HG03575 (cell line): ENCODE results near the gene PRR4.

Experiments used
- ATAC-seq: cut with Tn5 transposase; IDR thresholded peaks from one replicate; pipeline ENCODE4 v1.9.1; 2021; ENCODE audit not compliant: unreplicated experiment, insufficient number of reproducible peaks, low FRiP score; ENCODE audit errors: extremely low read depth

Gene PRR4, protein sequence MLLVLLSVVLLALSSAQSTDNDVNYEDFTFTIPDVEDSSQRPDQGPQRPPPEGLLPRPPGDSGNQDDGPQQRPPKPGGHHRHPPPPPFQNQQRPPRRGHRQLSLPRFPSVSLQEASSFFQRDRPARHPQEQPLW

DNA sequence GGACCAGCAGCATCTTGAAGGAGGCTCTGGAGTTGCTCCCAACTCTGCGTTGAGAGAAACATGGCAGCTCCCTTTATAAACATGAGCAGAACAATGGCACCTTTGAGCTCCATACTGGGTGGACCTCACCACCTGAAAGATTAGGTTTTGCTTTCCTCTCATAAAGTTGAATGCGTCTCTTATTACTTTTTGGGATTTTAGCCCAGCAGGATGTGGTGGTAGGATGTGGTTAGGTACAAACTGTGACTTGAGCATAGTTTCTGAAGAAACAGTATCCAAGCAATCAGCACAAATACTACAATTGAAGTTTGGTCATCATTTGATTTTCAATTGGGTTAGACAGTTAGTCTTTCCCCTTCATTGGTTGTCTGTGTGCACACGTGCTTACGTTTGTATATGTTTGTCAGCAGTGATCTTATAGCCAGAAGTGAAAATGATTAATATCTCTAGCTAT is at the start of gene PRR4:
Gene PRR4 (minus strand): TSS at position 51 of the 454 bp plus-strand sequence. CDS start 38 bp downstream, at position 13.
- no peak for ATAC-seq

DNA sequence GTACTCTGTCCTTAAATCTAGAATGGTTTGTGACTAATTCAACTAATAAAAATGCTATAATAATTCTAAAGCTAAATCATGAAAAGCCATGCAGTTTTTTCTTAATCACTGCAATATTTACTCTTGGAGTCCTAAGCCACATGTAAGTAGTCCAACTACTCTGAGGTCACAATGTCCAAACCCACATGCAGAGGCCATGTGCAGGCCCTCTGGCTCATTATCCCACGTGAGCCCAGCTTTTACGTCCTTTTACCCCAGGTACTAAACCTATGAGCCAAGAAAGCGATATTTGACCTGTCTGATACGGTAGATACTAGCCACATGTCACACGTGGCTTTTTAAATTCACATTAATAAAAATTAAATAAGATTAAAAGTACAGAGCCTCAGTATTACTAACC is 47.6 kb upstream of the PRR4 start:
- ATAC-seq, result no peak

DNA sequence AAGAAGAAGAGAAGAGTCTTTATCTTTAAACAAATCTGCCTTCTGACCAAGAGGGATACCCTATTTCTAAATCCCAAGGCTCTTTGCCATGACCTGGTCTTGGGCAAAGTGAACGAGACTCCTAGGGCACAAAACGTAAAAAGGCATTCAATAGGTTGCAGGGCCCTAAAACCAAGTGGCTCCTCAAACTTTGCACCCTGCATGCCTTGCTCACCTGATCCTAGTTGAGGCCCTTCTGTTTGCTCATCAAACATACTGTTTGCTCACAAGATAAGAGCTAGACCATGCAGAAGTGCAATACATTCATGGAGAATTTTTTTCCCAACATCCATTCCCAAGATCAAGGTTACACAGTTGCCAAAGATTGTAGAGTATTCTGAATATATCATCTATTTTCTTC is 42.7 kb upstream of the PRR4 start:
- ATAC-seq, result no peak

DNA sequence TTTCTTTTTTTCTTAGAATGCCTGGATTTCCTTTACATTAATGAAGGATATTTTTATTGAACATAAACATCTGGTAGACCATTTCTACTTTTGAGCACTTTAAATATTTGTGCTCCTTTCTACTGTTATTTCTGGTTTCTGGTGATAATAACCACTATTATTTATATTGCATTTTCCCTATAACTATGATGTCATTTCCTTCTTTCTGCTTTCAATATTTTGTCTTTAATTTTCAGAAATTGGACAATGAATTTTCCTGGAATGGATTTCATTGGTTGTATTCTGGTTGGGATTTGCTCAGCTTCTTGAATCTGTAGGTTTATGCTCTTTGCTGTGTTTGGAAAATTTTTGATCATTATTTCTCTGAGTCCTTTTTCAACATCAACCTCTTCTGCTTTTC is 40.0 kb upstream of the PRR4 start:
- no peak for ATAC-seq

DNA sequence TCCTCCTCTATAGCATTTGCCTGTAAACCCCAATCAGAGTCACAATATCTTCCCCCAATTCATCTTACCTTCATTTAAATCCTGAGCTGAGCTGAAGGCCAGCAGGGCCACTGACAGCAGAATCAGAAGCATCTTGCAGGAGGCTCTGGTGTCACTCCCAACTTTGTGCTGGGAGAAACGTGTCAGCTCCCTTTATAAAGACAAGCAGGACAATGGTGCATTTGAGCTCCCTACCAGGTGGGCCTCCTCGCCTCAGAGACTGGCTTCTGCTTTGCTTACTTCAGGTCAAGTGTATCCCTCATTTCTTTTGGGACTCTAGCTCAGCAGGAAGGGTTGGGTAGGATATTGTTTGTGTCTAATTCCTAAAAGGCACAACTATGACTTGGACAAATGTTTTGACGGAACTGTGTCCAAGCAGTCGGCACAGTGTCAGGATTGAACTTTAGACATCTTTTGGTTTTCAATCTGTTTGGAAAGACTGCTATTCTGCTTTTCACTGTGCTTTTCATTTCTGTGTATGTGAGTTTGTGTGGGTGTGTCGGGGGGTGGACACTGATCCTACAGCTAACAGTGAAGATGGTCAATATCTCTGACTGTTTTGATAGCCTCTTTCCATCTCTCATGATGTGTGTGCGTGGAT is 34.9 kb upstream of the PRR4 start, which contains the start of gene PRH1:
Gene PRH1 (minus strand): TSS at position 170 of the 640 bp plus-strand sequence. CDS start 38 bp downstream, at position 132.
- no peak for ATAC-seq

DNA sequence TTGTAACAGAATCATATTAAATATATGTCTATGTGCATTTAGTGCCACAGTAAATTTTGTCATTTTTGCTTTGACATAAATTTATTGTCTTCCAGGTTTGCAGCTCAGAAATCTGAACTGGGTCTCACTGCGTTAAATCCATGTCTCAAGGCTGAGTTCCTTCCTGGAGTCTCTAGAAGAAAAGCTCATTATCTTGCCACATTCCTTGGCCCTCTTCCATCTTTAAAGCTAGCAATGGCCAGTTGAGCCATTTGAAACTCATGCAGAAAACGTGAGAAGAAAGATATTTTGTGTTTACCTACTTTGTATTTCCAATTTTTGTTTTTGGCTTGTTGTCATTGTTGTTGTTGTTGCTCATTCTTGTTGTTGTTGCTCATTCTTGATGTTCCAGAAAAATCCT is 24.1 kb upstream of the PRR4 start:
- no peak for ATAC-seq

DNA sequence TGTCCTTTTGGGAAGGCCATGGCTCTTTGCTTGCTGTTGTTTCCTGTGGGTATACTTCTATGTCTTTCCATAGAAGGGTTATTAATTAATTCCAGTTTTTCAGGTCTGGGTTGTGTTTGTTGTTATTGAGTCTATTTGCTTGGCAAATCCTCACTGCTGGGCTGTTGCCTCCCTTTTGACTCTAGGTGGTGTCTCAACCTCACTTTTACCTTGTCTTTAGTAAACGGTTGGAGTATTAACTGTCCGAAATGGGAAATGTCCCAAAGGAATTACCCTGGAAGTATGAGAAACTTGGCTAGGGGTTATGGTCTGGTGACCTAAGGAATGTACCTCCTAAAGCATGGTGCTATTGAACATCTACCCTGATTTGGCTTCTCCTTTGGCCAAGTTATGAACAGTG is 18.1 kb upstream of the PRR4 start:
- no peak for ATAC-seq

DNA sequence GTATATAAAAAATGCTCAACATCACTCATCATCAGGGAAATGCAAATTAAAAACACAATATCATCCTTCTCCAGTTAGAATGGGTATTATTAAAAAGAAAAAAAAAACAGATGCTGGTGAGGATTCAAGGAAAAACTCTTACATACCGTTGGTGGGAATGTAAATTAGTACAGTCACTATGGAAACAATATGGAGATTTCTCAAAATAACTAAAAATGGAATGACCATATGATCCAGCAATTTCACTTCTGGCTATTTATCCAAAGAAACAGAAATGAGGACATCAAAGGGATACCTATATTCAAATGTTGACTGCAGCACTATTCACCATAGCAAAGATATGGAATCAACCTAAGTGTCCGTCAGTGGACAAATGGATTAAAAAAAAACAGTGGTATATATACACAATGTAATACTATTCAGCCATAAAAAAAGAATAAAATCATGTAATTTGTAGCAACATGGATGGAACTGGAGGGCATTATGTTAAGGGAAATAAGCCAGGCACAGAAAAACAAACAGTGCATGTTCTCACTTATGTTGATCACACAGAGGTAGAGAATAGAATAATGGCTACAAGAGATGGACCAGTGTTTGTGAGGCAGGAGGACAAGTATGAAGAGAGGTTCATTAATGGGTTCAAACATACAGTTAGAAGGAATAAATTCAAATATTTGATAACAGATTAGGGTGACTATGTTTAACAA is 14.4 kb upstream of the PRR4 start:
- ATAC-seq, result no peak

DNA sequence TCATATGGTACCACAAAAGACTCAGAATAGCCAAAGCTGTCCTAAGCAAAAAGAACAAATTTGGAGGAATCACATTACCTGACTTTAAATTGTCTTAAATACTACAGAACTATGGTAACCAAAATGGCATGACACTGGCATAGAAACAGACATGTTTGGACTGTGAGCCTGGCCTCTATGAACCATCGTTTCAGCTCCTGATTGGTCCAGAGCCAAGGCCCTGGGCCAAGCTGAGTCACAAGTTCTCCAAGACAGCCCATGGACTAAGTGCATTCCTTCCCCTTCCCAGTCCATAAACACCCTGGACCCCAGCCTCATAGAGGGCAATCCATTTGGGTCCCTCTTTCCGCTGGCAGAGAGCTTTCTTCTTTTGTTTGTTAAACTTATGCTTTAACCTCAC is 12.1 kb upstream of the PRR4 start:
- no peak for ATAC-seq

DNA sequence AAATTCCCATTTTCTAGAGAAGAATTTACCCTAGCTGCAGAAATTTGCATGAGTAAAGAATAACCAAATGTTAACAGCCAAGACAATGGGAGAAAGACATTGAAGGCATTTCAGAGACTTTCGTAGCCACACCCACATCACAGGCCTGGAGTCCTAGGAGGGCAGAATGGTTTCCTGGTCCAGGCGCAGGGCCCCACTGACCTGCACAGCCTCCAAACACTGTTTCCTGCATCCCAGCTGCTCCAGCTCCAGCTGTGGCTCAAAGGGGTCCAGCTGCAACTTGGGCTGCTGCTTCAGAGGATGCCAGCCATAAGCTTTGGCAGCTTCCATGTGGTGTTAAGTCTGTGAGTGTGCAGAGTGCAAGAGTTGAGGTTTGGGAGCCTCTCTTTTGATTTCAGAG is 6.5 kb upstream of the PRR4 start:
- ATAC-seq, result no peak

DNA sequence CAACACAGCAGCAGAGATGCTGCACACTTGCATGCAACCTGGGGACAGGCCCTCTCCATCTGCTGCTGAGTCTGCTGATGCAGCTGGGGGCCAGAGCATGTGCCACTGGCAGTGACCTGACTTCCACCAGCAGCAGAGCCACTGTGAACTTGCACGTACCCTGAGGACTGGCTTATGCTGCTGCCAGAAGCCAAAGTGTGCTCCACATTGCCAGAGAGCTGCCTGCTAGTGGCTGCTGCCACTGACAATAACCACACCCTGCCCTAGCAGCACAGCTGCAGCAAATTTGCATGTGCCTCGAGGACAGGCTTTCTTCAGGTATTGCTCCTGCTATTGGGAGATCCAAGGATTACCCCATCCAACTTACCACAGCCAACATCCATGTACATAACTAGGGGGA is 4.5 kb upstream of the PRR4 start:
- ATAC-seq, result no peak

DNA sequence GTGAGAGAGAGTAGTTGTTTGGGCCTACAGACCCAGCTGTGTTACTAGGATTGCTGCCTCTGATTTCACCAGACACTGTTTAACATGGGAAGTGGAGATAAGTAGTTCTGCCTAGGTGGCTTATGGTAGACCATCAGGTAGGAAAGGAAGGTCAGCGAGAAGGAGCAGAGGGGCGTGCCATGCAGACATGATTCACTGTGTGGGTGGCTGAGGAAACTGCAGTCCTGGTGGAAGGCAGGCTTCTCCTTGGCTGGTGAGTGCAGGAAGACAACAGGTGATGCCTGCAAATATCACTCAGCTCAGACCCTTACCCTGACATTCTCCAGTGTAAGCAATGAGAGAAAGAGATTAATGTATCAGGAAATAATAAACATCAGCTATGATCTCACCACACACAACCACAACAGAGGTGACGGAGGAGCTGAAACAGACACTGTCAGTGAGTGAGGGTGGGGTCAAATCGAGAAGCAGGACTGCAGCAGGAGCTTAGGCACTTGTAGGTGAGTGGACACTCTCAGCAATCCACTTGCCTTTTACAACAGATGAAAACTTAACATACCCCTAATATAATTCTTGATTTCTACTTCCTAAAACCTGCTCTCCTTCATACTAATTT is 2.1 kb upstream of the PRR4 start:
- no peak for ATAC-seq

DNA sequence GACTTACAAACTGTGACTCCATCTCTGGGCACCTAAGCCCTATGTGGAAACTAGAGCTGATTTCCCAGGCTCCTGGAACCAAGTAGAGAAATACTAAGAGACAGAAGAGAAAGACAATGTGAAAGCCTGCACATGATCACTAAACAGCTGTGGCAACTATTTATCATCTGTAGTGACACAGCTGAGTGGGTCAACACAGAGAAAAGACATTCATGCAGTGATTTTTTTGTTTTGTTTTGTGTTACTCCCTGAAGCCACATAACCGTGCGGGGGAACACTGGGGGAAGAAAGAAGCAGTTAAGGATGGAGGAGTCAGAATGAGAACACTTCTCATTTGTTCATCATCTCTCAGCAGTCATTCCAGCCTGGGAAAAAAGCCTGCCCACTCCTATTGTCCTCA is 1.5 kb downstream of the PRR4 start:
- no peak for ATAC-seq

DNA sequence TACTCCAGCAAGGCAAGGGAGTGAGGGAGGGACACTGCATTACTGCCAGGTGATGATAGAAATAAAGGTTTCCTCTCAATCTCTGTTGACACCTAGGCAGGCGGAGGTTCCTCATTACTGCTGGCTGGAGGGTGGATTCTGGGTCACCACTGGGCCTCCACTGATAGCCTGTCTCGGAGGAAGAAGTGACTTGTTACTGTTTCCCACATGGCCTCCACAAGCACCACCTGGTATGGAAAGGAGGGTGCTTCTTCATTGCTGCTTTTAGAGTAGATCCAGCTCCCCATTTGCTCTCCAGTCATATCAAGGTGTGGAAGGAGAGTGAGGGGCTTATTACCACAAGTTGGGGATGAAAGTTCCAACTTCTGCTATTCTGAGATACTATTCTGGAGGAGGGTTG is 6.4 kb downstream of the PRR4 start:
- ATAC-seq, result no peak

DNA sequence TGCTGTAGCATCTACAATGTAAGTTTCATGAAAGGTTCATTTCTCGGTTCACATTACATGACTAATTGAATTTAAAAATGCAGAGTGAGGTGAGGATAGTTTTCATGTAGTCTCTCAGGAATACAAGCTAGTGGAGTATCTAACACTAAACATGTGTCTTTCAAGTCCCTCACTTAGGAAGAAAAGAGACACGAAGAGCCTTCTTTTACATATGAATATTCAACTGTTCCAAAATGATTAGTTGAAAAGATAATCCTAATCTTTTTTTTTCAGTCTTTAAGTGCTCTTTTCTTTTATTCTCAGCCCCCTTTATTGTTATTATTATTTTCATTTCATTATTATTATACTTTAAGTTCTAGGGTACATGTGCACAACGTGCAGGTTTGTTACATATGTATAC is 10.8 kb downstream of the PRR4 start:
- ATAC-seq, result no peak

DNA sequence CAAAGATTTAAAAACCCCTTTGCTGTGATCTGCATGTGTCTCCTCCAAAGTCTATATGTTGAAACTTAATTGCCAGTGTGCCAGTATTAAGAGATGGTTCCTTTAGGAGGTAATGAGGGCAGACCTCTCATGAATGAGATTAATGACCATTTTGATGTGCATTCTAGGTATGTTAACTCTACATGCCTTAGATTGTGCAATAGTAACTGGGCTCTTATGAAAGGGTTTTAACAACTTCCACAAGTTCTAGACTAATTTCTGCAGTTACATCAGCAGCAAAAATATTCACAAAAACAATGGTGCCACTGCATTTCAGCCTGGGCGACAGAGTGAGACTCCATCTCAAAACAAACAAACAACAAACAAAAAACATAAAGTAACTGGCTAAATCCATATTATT is 19.3 kb downstream of the PRR4 start:
- no peak for ATAC-seq

DNA sequence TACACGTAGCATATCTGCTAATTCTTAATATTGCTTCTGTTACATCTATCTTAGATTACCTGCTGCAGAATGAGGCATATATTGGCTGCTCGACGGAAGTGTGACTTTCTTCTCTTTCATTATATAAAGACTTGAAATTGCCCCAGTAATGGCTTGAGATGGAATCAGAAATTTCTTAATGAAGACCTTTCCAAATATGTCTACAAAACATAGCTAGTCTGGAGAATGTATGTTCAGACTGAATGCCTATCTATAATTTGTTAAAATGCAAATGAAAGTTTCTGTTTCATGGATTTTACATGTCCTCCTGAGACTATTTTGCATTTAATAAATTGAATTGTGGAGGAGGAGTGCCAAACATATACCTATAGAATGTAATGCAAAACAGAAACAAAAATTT is 23.0 kb downstream of the PRR4 start, which contains the start of gene TAS2R10:
Gene TAS2R10 (minus strand): TSS at position 101 of the 400 bp plus-strand sequence. CDS start 89 bp downstream, at position 12.
- no peak for ATAC-seq

DNA sequence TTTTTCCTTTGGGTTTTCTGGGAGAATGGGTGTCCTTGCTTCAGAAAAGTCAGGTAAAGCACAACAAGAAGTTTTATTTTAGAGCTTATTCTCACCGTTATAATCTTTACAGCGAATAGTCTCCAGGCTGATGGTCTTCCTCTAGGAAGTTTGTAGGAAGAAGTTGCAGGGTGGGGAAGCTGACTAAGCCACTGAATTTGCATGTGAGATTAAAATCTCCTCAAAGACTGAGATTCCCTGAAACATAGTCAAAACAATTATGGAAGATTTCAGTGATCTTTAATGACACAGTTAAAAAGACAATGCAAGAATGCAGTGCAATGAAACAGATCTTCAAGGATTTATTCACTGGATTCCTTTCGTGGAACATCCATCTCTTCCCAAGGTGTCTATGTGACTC is 24.3 kb downstream of the PRR4 start:
- ATAC-seq, result no peak

DNA sequence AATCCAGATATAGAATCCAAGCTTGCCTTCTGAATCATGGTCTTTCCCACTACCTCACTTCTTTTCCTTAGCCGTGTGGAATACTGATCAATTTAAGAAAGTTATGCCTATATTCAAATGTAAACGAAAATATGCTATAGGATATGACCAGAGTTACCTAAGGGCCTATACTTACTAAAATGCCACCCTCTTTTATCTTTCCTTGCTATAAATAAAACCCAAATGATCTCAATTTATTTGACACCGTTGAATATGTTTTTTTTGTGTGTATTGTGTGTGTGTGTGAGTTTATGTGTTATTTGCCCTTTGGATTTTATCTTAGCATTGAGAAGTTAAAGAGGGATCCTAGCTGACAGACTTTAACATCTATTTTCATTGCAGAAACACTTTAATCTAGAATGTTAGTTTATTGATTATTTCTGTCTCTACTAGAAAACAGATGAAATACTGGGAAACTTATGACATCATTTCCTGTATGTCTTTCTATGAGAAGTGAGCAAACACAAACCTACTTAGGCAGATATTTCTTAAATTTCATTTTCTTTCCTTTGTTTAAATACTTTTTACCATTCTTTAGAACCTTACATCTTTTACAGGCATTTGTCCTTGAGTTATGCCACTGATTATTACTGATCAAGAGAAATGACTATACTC is 37.3 kb downstream of the PRR4 start:
- ATAC-seq, result no peak
